Middle frontal gyrus (tissue), 1 donor: ENCODE measurements around the gene WNT16.
"Not testable (repeated sequence)": the region's sequence is repeated elsewhere in the genome, so short reads cannot be mapped to it uniquely, and the experiment has no call there.

Source experiments
- DNase-seq: peaks from one replicate; pipeline ENCODE4 v3.0.0-alpha.2; 2015; ENCODE audit warnings: low spot score; ENCODE audit errors: extremely low spot score

WNT16 gene

DNA sequence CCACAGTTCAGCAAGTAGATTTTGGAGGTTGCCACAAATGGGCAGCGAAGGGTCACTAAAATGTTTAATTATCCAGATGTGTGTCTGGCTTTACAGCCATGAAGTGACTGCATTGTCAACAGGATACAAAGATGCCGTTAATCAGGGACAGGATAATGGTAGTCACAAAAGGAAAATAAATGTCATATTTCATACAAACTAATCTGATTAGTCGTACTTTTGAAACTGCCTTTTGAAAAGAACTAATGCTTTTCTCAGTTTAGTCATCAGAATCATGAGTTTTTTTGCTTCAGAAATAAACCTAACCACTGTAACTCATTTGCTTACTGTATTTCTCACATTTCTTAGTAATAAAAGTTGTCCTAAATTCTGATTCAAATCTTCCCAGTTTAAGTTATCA lies 22.2 kb upstream of the WNT16 start:
- DNase-seq: no peak

DNA sequence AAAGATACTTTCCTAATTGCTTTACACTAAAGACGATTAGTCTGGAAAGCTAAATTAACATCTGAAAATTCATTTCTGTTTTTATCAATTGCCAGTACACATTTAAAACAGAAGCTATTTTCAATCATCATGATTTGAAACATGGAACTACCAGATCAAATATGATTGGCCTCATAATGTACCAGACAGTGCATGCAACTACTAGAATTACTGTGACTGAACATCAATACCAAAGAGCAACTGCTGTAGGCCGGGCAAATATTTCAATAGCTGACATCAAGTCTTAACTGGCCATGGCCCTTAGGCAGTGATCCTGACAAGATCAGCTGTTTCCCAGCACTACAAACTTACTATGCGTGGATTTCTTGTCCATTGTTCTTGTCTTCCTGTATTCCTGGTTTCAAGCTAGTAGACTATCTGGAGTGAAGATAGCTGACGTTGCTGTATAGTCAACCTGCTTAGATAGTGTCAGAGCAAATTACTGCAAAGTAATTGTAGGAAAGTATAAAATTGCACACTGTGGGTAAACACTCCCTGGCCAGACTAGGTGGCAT lies 21.7 kb upstream of the WNT16 start:
- DNase-seq: no peak

DNA sequence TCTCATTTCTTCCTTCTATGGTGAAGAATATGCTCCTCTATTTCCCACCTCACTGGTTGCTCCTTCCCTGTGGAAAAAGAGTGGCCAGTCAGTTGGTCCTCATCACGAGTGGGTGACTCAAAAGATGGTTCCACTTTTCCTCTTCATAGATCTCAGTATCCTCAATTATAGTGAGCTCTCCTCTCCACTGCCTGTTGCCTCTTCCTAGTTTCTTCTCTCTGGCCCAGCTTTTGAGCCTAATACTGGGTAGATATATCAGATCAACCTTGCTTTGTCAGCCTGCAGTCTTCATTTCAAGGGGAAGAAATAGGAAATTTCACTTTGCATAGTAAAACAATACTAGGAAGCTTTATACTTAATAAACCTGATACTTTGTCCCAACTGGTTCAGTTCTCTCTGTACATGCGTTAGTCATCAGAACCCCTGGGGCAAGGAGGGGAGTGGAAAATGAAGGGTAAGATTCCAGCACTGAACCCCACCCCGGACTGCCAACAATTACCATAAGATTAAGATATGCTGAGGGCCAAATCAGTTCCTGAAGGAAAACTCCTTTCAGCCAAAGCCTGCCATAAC lies 15.5 kb upstream of the WNT16 start:
- no peak for DNase-seq

DNA sequence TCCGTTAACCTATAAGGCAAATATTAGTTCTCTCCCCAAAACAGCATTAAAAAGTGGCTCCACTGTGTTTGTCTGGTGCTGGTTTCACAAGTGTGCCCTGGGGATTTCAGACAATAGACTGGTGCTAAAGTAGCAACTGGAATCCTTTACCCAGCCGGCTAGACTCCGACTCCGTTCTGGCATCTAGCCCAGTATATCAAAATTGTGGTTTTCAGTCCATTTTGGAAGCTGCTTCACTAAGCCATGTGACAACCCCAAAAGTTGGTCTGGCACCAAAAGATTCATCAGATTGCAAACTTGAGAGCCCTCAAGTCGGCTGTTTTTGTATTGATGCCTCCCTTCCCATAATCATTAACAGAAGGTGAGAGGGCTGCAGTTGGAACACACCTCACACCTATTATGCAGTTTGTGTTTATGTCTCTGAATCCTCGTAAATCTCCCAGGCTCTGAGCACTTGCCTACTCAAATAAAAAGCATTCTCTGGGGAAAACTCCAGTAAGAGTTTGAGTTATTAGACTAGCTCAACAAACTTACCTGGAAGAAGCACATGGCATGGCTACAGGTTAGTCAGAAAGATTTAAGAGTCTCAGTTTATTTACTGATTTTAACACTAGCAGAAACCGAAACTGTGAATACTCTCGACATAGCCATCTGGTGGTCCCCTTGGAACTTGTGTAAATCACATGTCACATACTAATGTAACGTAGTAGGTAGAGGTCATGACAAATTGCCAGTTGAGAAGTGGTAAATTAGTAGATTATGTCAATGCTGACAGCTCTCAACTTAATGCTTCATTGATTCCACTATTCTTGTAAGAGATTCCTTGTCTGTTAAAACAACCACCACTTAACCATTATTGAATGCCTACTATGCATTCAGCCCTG lies 14.8 kb upstream of the WNT16 start:
- no peak for DNase-seq

DNA sequence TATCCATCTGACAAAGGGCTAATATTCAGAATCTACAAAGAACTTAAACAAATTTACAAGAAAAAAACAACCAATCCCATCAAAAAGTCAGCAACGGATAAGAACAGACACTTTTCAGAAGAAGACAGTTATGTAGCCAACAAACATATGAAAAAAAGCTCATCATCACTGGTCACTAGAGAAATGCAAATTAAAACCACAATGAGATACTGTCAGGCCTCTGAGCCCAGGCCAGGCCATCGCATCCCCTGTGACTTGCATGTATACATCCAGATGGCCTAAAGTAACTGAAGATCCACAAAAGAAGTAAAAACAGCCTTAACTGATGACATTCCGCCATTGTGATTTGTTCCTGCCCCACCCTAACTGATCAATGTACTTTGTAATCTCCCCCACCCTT lies 13.6 kb upstream of the WNT16 start:
- DNase-seq: not testable (repeated sequence)

DNA sequence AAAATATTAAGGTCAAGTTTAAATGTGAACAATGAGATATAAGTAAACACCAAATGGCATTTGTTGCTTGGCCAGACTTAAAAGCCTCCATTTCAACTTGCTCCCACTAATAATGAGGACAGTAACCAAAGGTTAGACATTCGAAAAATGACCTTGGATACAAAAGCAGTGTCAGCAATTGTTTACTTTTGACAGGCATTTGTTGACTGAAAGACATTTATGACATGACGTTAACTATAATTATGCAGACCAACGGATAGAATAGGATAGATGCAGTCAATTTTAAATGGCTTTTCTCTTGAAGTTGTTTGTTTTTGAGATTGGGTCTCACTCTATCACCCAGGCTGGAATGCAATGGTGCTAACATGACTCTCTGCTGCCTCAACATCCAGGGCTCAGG lies 6.3 kb upstream of the WNT16 start:
- DNase-seq: no peak

DNA sequence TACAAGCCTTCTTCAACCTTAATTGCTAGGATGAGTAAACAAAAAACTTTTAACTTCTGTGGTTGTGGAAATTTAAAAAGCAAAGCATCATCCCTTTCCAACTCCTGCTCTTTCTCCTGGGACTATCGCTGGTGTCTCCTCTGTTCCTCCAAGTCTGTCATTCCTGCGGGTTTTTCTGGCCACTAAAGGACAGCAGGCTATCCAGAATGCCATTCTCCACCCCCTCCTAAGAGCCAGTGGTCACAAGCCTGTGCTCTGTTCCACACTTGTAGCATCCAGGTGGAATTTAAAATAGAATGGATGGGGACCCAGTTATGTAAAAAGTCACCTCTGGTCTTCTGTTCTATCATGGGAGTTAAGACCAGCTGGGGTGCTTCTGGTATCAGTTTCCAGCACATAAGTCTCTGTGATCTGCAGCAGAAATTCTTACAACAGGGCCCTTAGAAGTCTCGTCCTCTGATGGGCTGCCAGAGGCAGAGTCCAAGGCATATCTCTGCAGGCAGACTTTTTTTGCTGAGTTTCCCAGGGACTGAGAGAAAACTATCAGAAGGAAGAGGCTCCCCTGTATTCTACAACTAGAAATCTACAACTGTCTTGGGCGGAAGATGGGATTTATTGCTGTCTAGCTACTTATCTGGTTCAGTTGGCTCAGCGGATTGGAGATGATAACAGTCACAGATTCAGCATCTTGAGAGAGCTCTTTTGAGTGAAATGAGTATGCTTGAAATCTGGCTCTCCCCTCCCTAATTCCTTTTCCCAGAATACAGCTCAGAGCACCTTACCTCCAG lies 5.1 kb upstream of the WNT16 start:
- no peak for DNase-seq

DNA sequence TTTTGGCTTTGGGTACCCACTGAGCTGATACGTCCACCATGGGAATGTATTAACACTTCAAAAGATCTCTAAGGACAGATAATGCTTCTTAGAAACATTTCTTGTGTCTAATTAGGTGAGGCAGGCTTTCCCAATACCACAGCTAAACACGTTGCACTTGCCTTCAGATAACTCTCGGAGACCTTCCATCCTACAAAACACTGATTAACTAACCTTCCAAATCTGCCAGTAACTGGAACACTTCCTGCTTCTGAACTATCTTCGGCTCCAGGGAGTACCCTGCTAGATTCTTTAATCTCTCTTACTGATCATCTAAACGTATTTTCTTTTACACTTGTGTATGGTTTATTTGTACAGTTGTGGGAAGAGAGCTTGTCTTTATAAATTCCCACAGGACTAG lies 1.1 kb upstream of the WNT16 start:
- no peak for DNase-seq

DNA sequence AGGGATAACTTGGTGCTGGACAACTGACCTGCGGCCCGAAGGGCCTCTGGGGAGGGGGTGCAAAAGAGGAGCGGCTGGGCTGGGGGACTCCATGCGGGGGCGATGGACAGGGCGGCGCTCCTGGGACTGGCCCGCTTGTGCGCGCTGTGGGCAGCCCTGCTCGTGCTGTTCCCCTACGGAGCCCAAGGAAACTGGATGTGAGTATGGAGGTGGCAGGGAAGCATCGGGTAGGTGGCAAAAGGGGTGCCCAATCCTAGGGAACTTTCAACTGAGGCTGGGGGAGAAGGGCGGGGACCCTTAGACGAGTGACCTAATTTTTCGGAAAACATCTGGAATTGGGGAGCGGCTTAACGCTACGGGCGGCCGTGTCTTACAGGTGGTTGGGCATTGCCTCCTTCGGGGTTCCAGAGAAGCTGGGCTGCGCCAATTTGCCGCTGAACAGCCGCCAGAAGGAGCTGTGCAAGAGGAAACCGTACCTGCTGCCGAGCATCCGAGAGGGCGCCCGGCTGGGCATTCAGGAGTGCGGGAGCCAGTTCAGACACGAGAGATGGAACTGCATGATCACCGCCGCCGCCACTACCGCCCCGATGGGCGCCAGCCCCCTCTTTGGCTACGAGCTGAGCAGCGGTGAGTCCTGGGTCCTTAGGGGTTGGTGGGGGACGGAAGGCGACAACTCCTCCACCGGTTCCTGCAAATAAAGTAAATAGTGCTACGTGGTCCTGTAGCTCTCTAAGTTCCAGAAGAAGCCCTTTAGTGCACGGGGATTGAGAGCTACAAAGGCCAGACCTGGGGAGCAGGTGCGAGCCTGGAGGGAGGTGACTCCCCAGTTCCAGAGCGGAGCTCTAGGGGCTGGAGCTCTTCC lies 622 bp downstream of the WNT16 start:
- no peak for DNase-seq

DNA sequence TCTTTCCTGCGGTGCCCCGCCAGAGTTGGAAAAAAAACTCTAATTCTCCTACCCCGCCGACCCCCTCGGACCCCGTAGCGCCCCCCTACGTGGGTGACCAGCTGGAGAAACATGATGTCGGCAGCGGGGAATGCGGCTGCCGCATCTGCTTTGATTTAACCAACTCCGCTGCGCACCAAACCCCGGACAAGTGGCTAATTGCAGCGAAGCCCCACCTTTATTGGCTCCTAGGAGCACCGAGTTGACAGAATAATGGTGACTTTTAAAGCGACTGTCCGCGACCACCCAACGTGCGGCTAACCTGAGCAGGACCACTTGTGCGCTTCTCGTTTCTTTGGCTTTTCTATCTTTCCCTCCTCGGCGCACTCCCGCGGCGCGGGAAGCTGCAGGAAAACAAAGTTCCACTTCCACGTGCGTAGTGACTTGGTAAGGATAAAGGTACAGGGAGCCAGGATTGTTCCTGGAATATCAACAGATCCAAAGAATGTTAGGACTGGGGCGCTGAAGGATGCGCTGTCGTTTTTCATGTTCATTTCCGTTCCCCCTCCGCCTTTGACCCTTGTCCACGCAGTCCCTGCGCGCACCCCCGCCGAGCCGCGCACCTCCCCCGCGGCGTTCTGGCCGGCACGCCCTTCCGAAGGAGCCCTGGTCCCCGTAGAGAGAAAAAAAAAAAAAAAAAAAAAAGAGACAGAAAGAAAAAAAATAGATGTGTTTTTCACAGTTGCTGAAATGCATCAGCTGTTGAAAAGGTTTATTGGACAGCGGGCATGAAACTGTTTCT lies 1.4 kb downstream of the WNT16 start:
- DNase-seq: no peak

DNA sequence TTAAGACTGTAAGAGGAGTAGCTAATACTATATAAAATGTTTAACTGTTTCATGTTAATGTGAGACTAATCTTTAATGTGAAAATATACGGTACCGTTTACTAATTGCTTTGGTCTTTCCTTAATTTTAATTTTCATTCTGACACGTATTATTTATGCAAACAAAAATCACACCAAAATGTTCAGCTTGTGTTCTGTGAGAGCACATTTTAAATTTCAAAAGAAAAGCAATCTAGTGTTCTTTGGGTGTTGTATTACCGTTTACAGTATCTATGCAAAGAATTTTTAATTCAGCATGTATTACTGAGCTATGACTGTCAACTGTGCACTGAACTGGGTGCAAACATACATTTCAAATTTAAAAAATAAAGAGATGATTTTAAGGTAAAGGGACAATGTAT lies 2.2 kb downstream of the WNT16 start:
- no peak for DNase-seq

DNA sequence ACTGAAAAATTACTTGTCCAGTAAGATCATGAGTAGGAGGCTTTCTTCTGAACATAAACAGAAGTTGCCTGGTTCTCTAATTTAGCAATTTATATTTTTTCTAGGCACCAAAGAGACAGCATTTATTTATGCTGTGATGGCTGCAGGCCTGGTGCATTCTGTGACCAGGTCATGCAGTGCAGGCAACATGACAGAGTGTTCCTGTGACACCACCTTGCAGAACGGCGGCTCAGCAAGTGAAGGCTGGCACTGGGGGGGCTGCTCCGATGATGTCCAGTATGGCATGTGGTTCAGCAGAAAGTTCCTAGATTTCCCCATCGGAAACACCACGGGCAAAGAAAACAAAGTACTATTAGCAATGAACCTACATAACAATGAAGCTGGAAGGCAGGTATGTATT lies 2.8 kb downstream of the WNT16 start:
- DNase-seq: no peak

DNA sequence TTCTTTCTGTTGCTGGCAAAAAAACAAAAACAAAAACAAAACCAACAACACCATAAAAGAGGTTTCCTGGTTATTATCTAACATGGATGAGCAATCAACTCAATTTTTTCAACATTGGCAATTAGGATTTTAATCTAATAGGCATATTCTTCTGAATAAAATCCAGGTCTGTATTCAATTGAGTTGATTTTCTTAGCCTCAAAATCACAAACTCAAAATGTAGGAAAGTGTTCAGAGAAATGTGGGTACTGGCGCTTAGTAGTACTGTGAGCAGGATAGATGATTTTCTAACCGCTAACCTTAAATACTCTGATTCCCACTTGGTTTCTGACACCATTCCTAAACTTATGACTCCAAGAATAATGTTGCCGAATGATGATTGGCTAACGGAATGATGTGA lies 5.6 kb downstream of the WNT16 start:
- DNase-seq: no peak

DNA sequence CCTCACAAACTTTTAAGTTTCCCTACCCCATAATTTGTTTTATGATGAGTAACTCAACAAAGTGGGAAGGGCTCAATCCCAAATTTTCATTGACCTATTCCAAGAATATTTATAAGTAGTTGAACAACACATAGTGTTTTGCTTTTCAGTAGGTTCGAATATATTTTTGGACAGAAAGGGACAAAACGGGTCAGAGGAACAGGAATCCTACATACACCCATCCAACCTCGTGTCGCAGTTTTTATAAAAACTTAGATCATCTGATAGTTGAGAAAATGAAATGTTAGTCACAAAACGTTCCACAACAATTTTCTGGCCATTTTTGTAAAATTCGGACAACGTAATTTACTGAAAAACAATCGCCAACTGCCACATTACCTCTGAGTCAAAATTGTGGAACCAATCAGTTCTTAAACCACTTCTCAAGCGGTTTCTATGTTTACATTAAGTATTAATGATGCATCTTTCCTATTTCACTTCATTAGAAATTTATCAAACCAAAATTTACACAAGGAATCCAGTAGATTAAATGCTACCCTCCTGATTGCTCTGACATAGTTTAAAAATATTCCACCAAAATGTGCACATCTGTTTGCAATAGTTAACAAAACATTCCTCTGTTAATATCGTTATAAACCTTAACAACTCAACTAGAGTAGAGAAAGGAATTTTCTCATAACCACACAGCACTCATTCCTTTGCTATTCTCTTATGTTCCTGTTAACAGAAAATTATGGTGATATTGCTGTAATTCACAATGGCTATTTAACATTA lies 6.3 kb downstream of the WNT16 start:
- DNase-seq: no peak

DNA sequence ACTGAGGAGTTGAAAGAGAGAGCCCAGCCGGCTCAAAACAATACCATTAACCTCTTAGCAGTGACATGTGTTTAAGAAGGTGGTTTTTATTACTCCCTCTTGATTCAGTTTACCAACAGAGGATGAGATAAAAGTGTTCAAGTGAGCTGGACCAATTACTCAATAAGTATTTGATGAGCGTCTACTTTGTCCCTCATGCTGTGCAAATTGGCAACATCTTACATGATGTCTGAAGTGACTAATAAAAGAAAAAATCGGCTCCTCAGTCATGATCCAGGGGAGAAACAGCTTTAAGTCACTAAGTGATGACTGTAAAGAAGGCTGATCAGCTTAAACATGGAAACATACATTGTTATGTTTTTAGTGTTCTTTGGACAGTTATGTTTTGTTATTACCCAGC lies 7.8 kb downstream of the WNT16 start:
- DNase-seq: no peak

DNA sequence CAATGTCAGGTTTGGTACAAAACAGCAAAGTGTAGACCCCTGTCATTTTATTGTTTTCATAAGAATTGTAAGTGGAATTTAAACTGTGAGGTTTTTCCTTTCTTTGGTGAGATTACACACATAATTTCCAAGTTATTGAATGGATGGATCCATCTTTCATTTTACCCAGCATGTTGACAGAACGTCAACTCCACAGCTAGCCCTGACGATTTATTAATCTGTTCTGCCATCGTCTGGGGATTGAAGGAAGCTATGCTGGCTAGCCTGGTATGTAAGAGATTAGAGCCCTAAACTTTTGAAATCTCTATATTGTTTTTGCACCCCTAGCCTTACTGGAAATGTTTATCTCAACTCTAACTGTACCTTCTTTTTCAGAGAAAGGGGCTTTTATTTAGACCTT lies 8.6 kb downstream of the WNT16 start:
- no peak for DNase-seq

DNA sequence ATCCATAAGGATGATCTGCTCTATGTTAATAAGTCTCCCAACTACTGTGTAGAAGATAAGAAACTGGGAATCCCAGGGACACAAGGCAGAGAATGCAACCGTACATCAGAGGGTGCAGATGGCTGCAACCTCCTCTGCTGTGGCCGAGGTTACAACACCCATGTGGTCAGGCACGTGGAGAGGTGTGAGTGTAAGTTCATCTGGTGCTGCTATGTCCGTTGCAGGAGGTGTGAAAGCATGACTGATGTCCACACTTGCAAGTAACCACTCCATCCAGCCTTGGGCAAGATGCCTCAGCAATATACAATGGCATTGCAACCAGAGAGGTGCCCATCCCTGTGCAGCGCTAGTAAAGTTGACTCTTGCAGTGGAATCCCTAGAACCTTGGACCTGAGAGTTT lies 10.3 kb downstream of the WNT16 start:
- DNase-seq: no peak

DNA sequence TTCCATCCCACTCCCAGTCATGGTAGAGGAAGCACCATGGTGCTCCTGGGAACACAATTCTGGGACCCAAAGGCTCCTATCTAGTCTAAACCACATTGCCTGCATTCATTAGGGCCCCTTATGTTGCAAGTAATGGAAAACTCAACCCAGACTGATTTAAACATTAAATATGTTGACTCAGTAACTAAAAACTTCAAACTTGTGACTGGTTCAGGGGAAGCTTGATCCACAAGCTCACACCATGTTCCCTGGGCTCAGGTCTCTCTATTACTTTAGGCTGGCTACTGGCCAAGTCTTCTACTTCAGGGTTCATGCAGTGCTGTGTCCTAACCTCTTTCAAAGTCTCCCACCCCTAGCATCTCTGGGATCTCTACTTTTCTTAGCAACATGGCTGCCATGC lies 13.1 kb downstream of the WNT16 start:
- DNase-seq: no peak

DNA sequence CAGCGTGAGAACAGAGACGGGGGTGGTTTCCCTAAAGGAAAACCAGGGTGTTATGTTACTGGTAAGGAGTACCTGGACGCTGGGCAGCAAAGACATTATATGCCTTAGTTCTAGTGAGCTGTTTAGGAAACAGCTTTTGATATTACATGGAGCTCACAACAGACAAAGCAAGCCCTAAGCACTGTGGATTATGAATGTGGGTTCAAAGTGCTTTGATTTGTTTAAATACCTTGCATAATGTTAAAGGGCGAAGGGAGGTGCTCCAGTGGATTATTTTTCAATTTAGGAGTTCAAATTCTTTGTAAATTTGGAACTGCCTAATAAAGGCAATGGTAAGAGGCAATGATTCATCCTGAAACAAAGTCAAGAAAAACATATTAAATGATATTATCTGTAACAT lies 13.8 kb downstream of the WNT16 start:
- no peak for DNase-seq

DNA sequence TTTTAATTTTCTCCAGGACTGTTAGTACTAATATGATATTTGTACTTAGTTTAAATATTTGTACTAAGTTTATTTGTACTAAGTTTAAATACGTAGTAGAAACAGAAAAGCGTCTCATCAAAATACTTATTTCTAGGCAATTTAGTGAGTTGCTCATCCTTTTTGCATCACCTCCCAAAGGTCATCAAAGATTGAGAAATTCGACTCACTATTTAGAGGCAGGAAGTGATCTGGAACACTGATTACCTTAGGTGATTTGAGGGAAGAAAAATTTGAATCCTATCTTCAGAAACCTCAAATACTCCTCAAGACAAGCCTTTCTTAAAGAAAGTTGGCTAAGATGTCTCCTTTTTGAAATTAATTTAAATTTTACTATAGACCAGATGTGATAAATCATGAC lies 14.5 kb downstream of the WNT16 start:
- DNase-seq: no peak
